GM18951 (cell line): ENCODE results near the gene FAM169A.

ENCODE experiments used
- POLR2A ChIP-seq: IDR thresholded peaks from 4 replicates; pipeline ENCODE4 v1.6.1; 2011; ENCODE audit warnings: mild to moderate bottlenecking; ENCODE audit not compliant: insufficient read length, insufficient read depth; ENCODE audit errors: extremely low read depth
- in situ Hi-C: fragments of 300-500 bp; cut with MboI; formaldehyde crosslinking; loops from one replicate; pipeline ENCODE4 v1.12.0; 2022; ENCODE audit warnings: low sequenced_read_pairs, mixed read lengths, inconsistent platforms; ENCODE audit not compliant: unreplicated experiment

The FAM169A gene

GRCh38 chr5:74738406-74738805 lies 127.8 kb downstream of the FAM169A start:
- no peak for TF ChIP-seq POLR2A
- in situ Hi-C loops, result no loop called here

GRCh38 chr5:74736759-74737158 lies 129.4 kb downstream of the FAM169A start:
- no peak for TF ChIP-seq POLR2A

More at GRCh38 chr5:74736759-74737158, 129.4 kb downstream of the FAM169A start:
- in situ Hi-C loops, result no loop called here
